A549 (cell line): ENCODE measurements around the gene NLN. TPM values are rescaled to one million over a fixed set of nuclear protein-coding genes. Genes with fewer than 3 reads are reported as not detected.

Experiments used
- ATAC-seq, 2 experiments: fragments of 200-7000 bp in 1 of 2; fragments of >200 bp in 1 of 2; cut with Nextera tagmentation in 1 of 2; cut with Tn5 transposase in 1 of 2; 3 replicates each; pipeline versions ENCODE4 v1.8.0 to v1.9.1; 2018 to 2020; ENCODE audit warnings: mild to moderate bottlenecking in 1 of 2, moderate library complexity in 1 of 2
- CTCF ChIA-PET: fragments of 300-600 bp; sonication (Branson Sonifier 250); formaldehyde crosslinking; extraction: SDS; loops from one replicate; lab custom pipeline; 2021; ENCODE audit warnings: antibody characterized with exemption, inconsistent platforms; lab: Yijun Ruan, JAX
- POLR2A ChIA-PET: fragments of 350-600 bp; formaldehyde crosslinking; extraction: SDS; loops from one replicate; lab custom pipeline; 2021; ENCODE audit warnings: antibody characterized with exemption, inconsistent platforms; lab: Yijun Ruan, JAX
- DNase-seq, 2 experiments: peaks; one replicate each; pipeline versions ENCODE4 v3.0.0 to v3.0.0-alpha.2; 2011 to 2016; ENCODE audit warnings: low read depth in 1 of 2, low spot score in 1 of 2
- FAIRE-seq: peaks from 2 replicates; lab custom pipeline; 2011; peaks lifted over from hg19 to GRCh38; lab: Jason Lieb, UNC
- H3K27ac ChIP-seq, 2 experiments: fragments of >200 bp; sonication (Bioruptor Twin); formaldehyde crosslinking; 3 replicates each; pipeline ENCODE4 v1.5.1; 2016 to 2017
- H3K4me1 ChIP-seq: fragments of >200 bp; sonication (Bioruptor Twin); formaldehyde crosslinking; 3 replicates; pipeline ENCODE4 v1.6.1; 2016
- H3K4me2 ChIP-seq: fragments of >200 bp; sonication (Bioruptor Twin); formaldehyde crosslinking; 3 replicates; pipeline ENCODE4 v1.6.1; 2016
- H3K4me3 ChIP-seq: fragments of >200 bp; sonication (Bioruptor Twin); formaldehyde crosslinking; 3 replicates; pipeline ENCODE4 v1.5.1; 2016
- H3K9me3 ChIP-seq: fragments of >200 bp; sonication (Bioruptor Twin); formaldehyde crosslinking; 3 replicates; pipeline ENCODE4 v1.6.1; 2016
- BHLHE40 ChIP-seq: IDR thresholded peaks from 2 replicates; pipeline ENCODE4 v1.6.1; 2012; ENCODE audit warnings: low read depth, low read length, inconsistent platforms
- CBX2 ChIP-seq: fragments of 200-600 bp; sonication (generic); IDR thresholded peaks from 2 replicates; pipeline ENCODE4 v1.6.1; 2016; ENCODE audit warnings: low read depth, mild to moderate bottlenecking, borderline replicate concordance
- CEBPB ChIP-seq, 2 experiments: fragments of >200 bp in 1 of 2; sonication (Bioruptor Twin) in 1 of 2; formaldehyde crosslinking in 1 of 2; IDR thresholded peaks; 2 replicates each; pipeline ENCODE4 v1.6.1; 2012 to 2016
- CTCF ChIP-seq: fragments of >200 bp; sonication (Bioruptor Twin); formaldehyde crosslinking; IDR thresholded peaks from 3 replicates; pipeline ENCODE4 v1.5.1; 2016
- EHF ChIP-seq: fragments of 250-450 bp; sonication (Bioruptor Pico); IDR thresholded peaks from 2 replicates; pipeline ENCODE4 v1.5.0; 2020; ENCODE audit warnings: mild to moderate bottlenecking
- ESRRA ChIP-seq: fragments of 150-350 bp; IDR thresholded peaks from 2 replicates; pipeline ENCODE4 v1.6.1; 2014; ENCODE audit warnings: mild to moderate bottlenecking, low read length, borderline replicate concordance
- FOSB ChIP-seq: fragments of 250-450 bp; sonication (Bioruptor Pico); IDR thresholded peaks from 2 replicates; pipeline ENCODE4 v1.5.0; 2020; ENCODE audit warnings: mild to moderate bottlenecking, moderate library complexity
- FOXS1 ChIP-seq: fragments of 250-450 bp; sonication (Bioruptor Pico); IDR thresholded peaks from 2 replicates; pipeline ENCODE4 v1.5.0; 2020; ENCODE audit warnings: mild to moderate bottlenecking, moderate library complexity
- HMGXB4 ChIP-seq: fragments of 250-450 bp; sonication (Bioruptor Pico); IDR thresholded peaks from 2 replicates; pipeline ENCODE4 v1.5.0; 2021; ENCODE audit warnings: mild to moderate bottlenecking, moderate library complexity, borderline replicate concordance
- HOXA7 ChIP-seq: fragments of 250-450 bp; sonication (Bioruptor Pico); IDR thresholded peaks from 2 replicates; pipeline ENCODE4 v1.5.0; 2020; ENCODE audit warnings: mild to moderate bottlenecking, moderate library complexity
- HOXB13 ChIP-seq: fragments of 250-450 bp; sonication (Bioruptor Pico); IDR thresholded peaks from 2 replicates; pipeline ENCODE4 v1.5.0; 2020; ENCODE audit warnings: low read depth, mild to moderate bottlenecking, moderate library complexity
- HOXB5 ChIP-seq: fragments of 250-450 bp; sonication (Bioruptor Pico); IDR thresholded peaks from 2 replicates; pipeline ENCODE4 v1.5.0; 2020; ENCODE audit warnings: mild to moderate bottlenecking, moderate library complexity
- JUN ChIP-seq, 2 experiments: fragments of >200 bp; sonication (Bioruptor Twin); formaldehyde crosslinking; IDR thresholded peaks; 2 replicates in 1 of 2; 3 replicates in 1 of 2; pipeline ENCODE4 v1.6.1; 2016 to 2017
- JUNB ChIP-seq: fragments of >200 bp; sonication (Bioruptor Twin); formaldehyde crosslinking; IDR thresholded peaks from 2 replicates; pipeline ENCODE4 v1.6.1; 2016
- KDM1A ChIP-seq: fragments of 200-600 bp; sonication (generic); IDR thresholded peaks from 2 replicates; pipeline ENCODE4 v1.6.1; 2016; ENCODE audit warnings: low read depth, mild to moderate bottlenecking
- MAFK ChIP-seq: fragments of 450-650 bp; IDR thresholded peaks from 2 replicates; pipeline ENCODE4 v1.6.1; 2014; ENCODE audit not compliant: partially characterized antibody
- MYC ChIP-seq: IDR thresholded peaks from 2 replicates; pipeline ENCODE4 v1.6.1; 2012; ENCODE audit warnings: mild to moderate bottlenecking, inconsistent platforms, low read length, improper control_type of control experiment, borderline replicate concordance
- NFE2L2 ChIP-seq: fragments of 150-350 bp; conservative IDR thresholded peaks from 2 replicates; pipeline ENCODE4 v1.6.1; 2014; ENCODE audit warnings: low read length
- POLR2A ChIP-seq: IDR thresholded peaks from 2 replicates; pipeline ENCODE4 v1.6.1; 2012; ENCODE audit warnings: mild to moderate bottlenecking, low read length
- RARB ChIP-seq: fragments of 250-450 bp; sonication (Bioruptor Pico); IDR thresholded peaks from 2 replicates; pipeline ENCODE4 v1.8.0; 2021; ENCODE audit warnings: mild to moderate bottlenecking, moderate library complexity
- RNF2 ChIP-seq: fragments of 200-600 bp; sonication (generic); IDR thresholded peaks from 2 replicates; pipeline ENCODE4 v1.6.1; 2016; ENCODE audit warnings: low read depth, mild to moderate bottlenecking, antibody characterized with exemption, moderate library complexity, borderline replicate concordance
- SREBF2 ChIP-seq: fragments of 450-650 bp; IDR thresholded peaks from 2 replicates; pipeline ENCODE4 v1.6.1; 2014; ENCODE audit warnings: mild to moderate bottlenecking, moderate library complexity
- USF2 ChIP-seq: fragments of 450-650 bp; IDR thresholded peaks from 2 replicates; pipeline ENCODE4 v1.6.1; 2014; ENCODE audit warnings: antibody characterized with exemption
- ZNF302 ChIP-seq: fragments of 250-450 bp; sonication (Bioruptor Pico); IDR thresholded peaks from 2 replicates; pipeline ENCODE4 v1.9.0; 2021; ENCODE audit warnings: inconsistent platforms, mild to moderate bottlenecking, moderate library complexity
- WGBS: methylation state at CpG from one replicate; pipeline ENCODE4 v1.1.6; 2017; ENCODE audit errors: missing lambda C conversion rate; 5-methylcytosine and 5-hydroxymethylcytosine counted together
- polyA plus RNA-seq, 4 experiments: library from polyadenylated mRNA; depleted of rRNA in 3 of 4; stranded (reverse); fragments of >200 nt; fragmentation: RNase III in 1 of 4; extraction: RNeasy Plus Mini Kit Qiagen cat#74134 plus additional on column Dnase treatment in 1 of 4; gene quantifications; 2 replicates in 3 of 4; 3 replicates in 1 of 4; pipeline ENCODE4 v1.2.3, GENCODE V29; 2011 to 2017
- TF ChIP-seq, protein P1 (sequence below): fragments of 250-450 bp; sonication (Bioruptor Pico); IDR thresholded peaks from 2 replicates; pipeline ENCODE4 v1.5.0; 2020; ENCODE audit warnings: low read depth, mild to moderate bottlenecking, moderate library complexity
- TF ChIP-seq, protein P2 (sequence below): IDR thresholded peaks from 2 replicates; pipeline ENCODE4 v1.6.1; 2012
- TF ChIP-seq, protein P3 (sequence below): fragments of 200-600 bp; sonication (generic); IDR thresholded peaks from 2 replicates; pipeline ENCODE4 v1.6.1; 2016; ENCODE audit warnings: antibody characterized with exemption, mild to moderate bottlenecking, moderate library complexity

Gene NLN
- polyA plus RNA-seq, 2 of the 4 experiments (the other 2 are of a cell fraction): 69.3 to 88.9 TPM

DNA sequence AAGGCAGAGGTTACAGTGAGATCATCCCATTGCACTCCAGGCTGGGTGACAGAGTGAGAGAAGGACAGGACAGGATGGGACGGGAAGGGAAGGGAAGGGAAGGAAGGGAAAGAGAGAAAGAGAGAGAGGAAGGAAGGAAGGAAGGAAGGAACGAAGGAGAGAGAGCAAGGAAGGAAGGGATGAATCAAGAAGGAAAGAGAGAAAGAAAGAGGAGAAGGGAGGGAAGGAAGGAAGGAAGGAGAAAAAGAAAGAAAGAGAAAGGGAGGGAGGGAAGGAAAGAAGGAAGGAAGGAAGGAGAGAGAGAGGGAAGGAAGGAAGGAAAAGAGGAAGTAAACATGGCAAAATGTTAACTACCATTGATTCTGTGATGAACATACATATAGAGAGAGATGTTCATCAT lies 28.9 kb upstream of the NLN start:
- Histone ChIP-seq H3K9me3 (no peaks in the 10 kb centered on the region), H3K4me3 (no peak overlapping the region), H3K27ac (no peak overlapping the region), H3K4me1 (no peaks in the 10 kb centered on the region), H3K4me2 (no peak overlapping the region)
- no peak for FAIRE-seq
- POLR2A ChIA-PET: no interaction called here
- CTCF ChIA-PET: interaction anchor here (0.6 kb wide), 1 partner anchor 729 kb away, joined by 3 read pairs; no protein-coding TSS in a partner anchor
- DNase-seq: no peak
- WGBS: 85% methylated on average over 2 of the region's 2 CpGs
- ATAC-seq: no peak
- TF ChIP-seq, protein P1, sequence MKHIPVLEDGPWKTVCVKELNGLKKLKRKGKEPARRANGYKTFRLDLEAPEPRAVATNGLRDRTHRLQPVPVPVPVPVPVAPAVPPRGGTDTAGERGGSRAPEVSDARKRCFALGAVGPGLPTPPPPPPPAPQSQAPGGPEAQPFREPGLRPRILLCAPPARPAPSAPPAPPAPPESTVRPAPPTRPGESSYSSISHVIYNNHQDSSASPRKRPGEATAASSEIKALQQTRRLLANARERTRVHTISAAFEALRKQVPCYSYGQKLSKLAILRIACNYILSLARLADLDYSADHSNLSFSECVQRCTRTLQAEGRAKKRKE (CRISPR knock-in tag): no peak
- TF ChIP-seq NFE2L2: no peak
- no peak for TF ChIP-seq RARB (CRISPR knock-in tag)
- no peak for TF ChIP-seq CEBPB (IDR thresholded peaks at IDR 0.05)
- no peak for TF ChIP-seq KDM1A
- no peak for TF ChIP-seq FOSB (CRISPR knock-in tag)
- no peak for TF ChIP-seq FOXS1 (CRISPR knock-in tag)
- no peak for TF ChIP-seq RNF2
- TF ChIP-seq, protein P2, sequence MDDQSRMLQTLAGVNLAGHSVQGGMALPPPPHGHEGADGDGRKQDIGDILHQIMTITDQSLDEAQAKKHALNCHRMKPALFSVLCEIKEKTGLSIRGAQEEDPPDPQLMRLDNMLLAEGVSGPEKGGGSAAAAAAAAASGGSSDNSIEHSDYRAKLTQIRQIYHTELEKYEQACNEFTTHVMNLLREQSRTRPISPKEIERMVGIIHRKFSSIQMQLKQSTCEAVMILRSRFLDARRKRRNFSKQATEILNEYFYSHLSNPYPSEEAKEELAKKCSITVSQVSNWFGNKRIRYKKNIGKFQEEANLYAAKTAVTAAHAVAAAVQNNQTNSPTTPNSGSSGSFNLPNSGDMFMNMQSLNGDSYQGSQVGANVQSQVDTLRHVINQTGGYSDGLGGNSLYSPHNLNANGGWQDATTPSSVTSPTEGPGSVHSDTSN: no peak
- TF ChIP-seq ESRRA: no peak
- no peak for TF ChIP-seq JUN (IDR thresholded peaks at IDR 0.05)
- TF ChIP-seq MAFK: no peak
- TF ChIP-seq SREBF2: no peak
- TF ChIP-seq JUNB: no peak
- TF ChIP-seq HOXB13: no peak
- no peak for TF ChIP-seq BHLHE40
- no peak for TF ChIP-seq CBX2
- no peak for TF ChIP-seq ZNF302 (CRISPR knock-in tag)
- no peak for TF ChIP-seq CTCF
- no peak for TF ChIP-seq EHF

DNA sequence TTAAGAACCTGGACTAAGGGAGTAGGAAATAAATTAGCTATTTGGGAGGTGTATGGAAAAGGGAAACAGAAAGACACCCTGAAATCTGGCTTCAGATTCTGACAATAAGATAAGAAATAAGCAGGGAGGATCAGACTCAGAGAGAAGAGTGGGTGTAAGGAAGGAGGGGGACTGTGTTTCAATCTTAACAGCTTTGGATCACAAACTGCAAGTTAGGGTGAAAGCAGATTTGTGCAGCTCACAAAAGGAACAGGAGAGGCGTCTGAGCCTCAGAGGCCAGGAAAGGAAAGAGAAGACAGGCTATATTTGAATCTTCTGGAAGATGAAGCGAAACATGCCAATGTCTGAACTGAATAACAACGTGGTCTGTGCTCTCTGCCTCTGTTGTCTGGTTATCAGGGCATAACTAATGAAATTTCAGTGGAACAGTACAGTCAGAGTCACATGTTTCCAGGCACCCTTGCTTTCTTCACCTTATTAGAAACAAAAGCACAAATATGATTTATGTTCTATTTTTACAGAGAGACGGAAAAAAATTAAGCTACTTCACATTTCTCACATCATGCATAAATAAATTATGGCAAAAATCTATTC lies 26.7 kb upstream of the NLN start:
- DNase-seq (no peak), FAIRE-seq (no peak), ATAC-seq (no peak)
- H3K27ac ChIP-seq: no peak overlapping the region
- POLR2A ChIA-PET: no interaction called here
- H3K4me2 ChIP-seq: no peak overlapping the region
- no peak overlapping the region for H3K4me3 ChIP-seq
- H3K9me3 ChIP-seq: no peaks in the 10 kb centered on the region
- WGBS: 74% methylated on average over 4 of the region's 4 CpGs
- no peaks in the 10 kb centered on the region for H3K4me1 ChIP-seq
- CTCF ChIA-PET: interaction anchor here (1.3 to 1.9 kb wide), 2 partner anchors 16 to 31 kb away, joined by 4 to 5 read pairs; no protein-coding TSS in a partner anchor
- no peak for TF ChIP-seq HOXB5
- TF ChIP-seq CTCF: no peak
- TF ChIP-seq JUNB: no peak
- TF ChIP-seq HOXA7: no peak
- TF ChIP-seq USF2: no peak
- TF ChIP-seq, protein P3, sequence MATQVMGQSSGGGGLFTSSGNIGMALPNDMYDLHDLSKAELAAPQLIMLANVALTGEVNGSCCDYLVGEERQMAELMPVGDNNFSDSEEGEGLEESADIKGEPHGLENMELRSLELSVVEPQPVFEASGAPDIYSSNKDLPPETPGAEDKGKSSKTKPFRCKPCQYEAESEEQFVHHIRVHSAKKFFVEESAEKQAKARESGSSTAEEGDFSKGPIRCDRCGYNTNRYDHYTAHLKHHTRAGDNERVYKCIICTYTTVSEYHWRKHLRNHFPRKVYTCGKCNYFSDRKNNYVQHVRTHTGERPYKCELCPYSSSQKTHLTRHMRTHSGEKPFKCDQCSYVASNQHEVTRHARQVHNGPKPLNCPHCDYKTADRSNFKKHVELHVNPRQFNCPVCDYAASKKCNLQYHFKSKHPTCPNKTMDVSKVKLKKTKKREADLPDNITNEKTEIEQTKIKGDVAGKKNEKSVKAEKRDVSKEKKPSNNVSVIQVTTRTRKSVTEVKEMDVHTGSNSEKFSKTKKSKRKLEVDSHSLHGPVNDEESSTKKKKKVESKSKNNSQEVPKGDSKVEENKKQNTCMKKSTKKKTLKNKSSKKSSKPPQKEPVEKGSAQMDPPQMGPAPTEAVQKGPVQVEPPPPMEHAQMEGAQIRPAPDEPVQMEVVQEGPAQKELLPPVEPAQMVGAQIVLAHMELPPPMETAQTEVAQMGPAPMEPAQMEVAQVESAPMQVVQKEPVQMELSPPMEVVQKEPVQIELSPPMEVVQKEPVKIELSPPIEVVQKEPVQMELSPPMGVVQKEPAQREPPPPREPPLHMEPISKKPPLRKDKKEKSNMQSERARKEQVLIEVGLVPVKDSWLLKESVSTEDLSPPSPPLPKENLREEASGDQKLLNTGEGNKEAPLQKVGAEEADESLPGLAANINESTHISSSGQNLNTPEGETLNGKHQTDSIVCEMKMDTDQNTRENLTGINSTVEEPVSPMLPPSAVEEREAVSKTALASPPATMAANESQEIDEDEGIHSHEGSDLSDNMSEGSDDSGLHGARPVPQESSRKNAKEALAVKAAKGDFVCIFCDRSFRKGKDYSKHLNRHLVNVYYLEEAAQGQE: no peak
- no peak for TF ChIP-seq HMGXB4
- TF ChIP-seq MYC: no peak
- no peak for TF ChIP-seq POLR2A
